Upper lobe of left lung (tissue), 4 donors: ENCODE results near the gene GPS2.

Experiments
- EP300 ChIP-seq, 4 donors: sonication (generic); formaldehyde crosslinking; IDR thresholded peaks; one replicate each; pipeline ENCODE4 v1.5.1; 2017; ENCODE audit warnings: antibody characterized with exemption in 4 of 4, control low read depth in 2 of 4
- TF ChIP-seq, protein P1 (sequence below), 6 experiments: fragments of 450-650 bp in 4 of 6; fragments of 200-600 bp in 2 of 6; sonication (generic) in 2 of 6; IDR thresholded peaks; one replicate each; pipeline ENCODE4 v1.5.1; 2016 to 2019; ENCODE audit warnings: antibody characterized with exemption in 6 of 6

DNA sequence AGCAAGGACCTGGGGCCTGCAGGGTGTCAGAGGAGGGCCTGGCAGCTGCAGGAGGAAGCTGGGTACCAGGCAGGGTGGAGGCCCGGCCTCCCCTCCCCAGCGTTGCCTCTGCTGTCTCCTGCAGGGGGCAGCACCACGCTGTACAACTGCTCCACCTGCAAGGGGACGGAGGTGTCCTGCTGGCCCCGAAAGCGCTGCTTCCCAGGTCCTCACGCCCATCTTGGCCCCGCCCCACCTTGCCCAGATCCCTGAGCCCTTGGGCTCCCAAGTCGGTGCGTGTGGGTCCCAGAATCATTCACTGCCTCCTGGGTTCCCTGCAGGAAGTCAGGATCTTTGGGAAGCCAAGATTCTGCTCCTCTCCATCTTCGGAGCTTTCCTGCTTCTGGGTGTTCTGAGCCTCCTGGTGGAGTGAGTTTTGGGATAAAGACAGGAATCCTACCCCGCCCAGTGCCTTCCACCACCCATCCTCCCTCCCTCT is 41.0 kb upstream of the GPS2 start:
- TF ChIP-seq, protein P1, sequence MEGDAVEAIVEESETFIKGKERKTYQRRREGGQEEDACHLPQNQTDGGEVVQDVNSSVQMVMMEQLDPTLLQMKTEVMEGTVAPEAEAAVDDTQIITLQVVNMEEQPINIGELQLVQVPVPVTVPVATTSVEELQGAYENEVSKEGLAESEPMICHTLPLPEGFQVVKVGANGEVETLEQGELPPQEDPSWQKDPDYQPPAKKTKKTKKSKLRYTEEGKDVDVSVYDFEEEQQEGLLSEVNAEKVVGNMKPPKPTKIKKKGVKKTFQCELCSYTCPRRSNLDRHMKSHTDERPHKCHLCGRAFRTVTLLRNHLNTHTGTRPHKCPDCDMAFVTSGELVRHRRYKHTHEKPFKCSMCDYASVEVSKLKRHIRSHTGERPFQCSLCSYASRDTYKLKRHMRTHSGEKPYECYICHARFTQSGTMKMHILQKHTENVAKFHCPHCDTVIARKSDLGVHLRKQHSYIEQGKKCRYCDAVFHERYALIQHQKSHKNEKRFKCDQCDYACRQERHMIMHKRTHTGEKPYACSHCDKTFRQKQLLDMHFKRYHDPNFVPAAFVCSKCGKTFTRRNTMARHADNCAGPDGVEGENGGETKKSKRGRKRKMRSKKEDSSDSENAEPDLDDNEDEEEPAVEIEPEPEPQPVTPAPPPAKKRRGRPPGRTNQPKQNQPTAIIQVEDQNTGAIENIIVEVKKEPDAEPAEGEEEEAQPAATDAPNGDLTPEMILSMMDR (IDR thresholded peaks at IDR 0.05), result peak; percentile 87 to 95 (median 94)
- TF ChIP-seq EP300 (IDR thresholded peaks at IDR 0.05), result no peak
